ENCODE results near the gene ACTN4. TPM values are rescaled to one million over a fixed set of nuclear protein-coding genes. Genes with fewer than 3 reads are reported as not detected.
A peak's percentile ranks its signal among the peaks of the same experiment; 100 is the strongest.

ACTN4 gene
- polyA plus RNA-seq, 3 donors: 628 to 762 (median 713) TPM

GRCh38 chr19:38684862-38685665 lies 37.6 kb downstream of the ACTN4 start:
- no peak for DNase-seq (ENCODE audit: extremely low read depth in 1 of 11, low read depth in 9 of 11, low spot score in 4 of 11)

GRCh38 chr19:38685666-38686529 lies 38.4 kb downstream of the ACTN4 start:
- DNase-seq (ENCODE audit: extremely low read depth in 1 of 11, low read depth in 9 of 11, low spot score in 4 of 11): no peak

- no peak for DNase-seq (ENCODE audit: extremely low read depth in 1 of 11, low read depth in 9 of 11, low spot score in 4 of 11)
Measured at GRCh38 chr19:38686530-38686888, 39.1 kb downstream of the ACTN4 start.

GRCh38 chr19:38687837-38688378 lies 40.5 kb downstream of the ACTN4 start:
- no peak for DNase-seq (ENCODE audit: extremely low read depth in 1 of 11, low read depth in 9 of 11, low spot score in 4 of 11)

GRCh38 chr19:38690146-38690545 lies 42.7 kb downstream of the ACTN4 start:
- no peak for DNase-seq (ENCODE audit: extremely low read depth in 1 of 11, low read depth in 9 of 11, low spot score in 4 of 11)

- no peak for DNase-seq (ENCODE audit: extremely low read depth in 1 of 11, low read depth in 9 of 11, low spot score in 4 of 11)
Measured at GRCh38 chr19:38690832-38691231, 43.4 kb downstream of the ACTN4 start.

- DNase-seq (ENCODE audit: extremely low read depth in 1 of 11, low read depth in 9 of 11, low spot score in 4 of 11): peak in 1 of 11 donors; percentile 58
Measured at GRCh38 chr19:38691938-38692457, 44.5 kb downstream of the ACTN4 start.

GRCh38 chr19:38692458-38693379 lies 45.3 kb downstream of the ACTN4 start:
- no peak for DNase-seq (ENCODE audit: extremely low read depth in 1 of 11, low read depth in 9 of 11, low spot score in 4 of 11)

GRCh38 chr19:38693380-38694223 lies 46.2 kb downstream of the ACTN4 start:
- peak in 10 of 11 donors; percentile 63 to 89 (median 74) for DNase-seq (ENCODE audit: extremely low read depth in 1 of 11, low read depth in 9 of 11, low spot score in 4 of 11)

GRCh38 chr19:38695317-38695683 lies 47.9 kb downstream of the ACTN4 start:
- no peak for DNase-seq (ENCODE audit: extremely low read depth in 1 of 11, low read depth in 9 of 11, low spot score in 4 of 11)

GRCh38 chr19:38695832-38696728 lies 48.6 kb downstream of the ACTN4 start:
- DNase-seq (ENCODE audit: extremely low read depth in 1 of 11, low read depth in 9 of 11, low spot score in 4 of 11): no peak

GRCh38 chr19:38696729-38697055 lies 49.2 kb downstream of the ACTN4 start:
- DNase-seq (ENCODE audit: extremely low read depth in 1 of 11, low read depth in 9 of 11, low spot score in 4 of 11): no peak

- no peak for DNase-seq (ENCODE audit: extremely low read depth in 1 of 11, low read depth in 9 of 11, low spot score in 4 of 11)
Measured at GRCh38 chr19:38697197-38697596, 49.7 kb downstream of the ACTN4 start.

GRCh38 chr19:38697641-38698071 lies 50.2 kb downstream of the ACTN4 start:
- DNase-seq (ENCODE audit: extremely low read depth in 1 of 11, low read depth in 9 of 11, low spot score in 4 of 11): no peak

GRCh38 chr19:38698225-38699026 lies 51.0 kb downstream of the ACTN4 start:
- no peak for DNase-seq (ENCODE audit: extremely low read depth in 1 of 11, low read depth in 9 of 11, low spot score in 4 of 11)

- no peak for DNase-seq (ENCODE audit: extremely low read depth in 1 of 11, low read depth in 9 of 11, low spot score in 4 of 11)
Measured at GRCh38 chr19:38699027-38699346, 51.5 kb downstream of the ACTN4 start.

All from renal cortex interstitium (tissue), 11 donors.